Measurements from ENCODE around the gene QPRT.
A peak's percentile ranks its signal among the peaks of the same experiment; 100 is the strongest.

Gene QPRT

DNA sequence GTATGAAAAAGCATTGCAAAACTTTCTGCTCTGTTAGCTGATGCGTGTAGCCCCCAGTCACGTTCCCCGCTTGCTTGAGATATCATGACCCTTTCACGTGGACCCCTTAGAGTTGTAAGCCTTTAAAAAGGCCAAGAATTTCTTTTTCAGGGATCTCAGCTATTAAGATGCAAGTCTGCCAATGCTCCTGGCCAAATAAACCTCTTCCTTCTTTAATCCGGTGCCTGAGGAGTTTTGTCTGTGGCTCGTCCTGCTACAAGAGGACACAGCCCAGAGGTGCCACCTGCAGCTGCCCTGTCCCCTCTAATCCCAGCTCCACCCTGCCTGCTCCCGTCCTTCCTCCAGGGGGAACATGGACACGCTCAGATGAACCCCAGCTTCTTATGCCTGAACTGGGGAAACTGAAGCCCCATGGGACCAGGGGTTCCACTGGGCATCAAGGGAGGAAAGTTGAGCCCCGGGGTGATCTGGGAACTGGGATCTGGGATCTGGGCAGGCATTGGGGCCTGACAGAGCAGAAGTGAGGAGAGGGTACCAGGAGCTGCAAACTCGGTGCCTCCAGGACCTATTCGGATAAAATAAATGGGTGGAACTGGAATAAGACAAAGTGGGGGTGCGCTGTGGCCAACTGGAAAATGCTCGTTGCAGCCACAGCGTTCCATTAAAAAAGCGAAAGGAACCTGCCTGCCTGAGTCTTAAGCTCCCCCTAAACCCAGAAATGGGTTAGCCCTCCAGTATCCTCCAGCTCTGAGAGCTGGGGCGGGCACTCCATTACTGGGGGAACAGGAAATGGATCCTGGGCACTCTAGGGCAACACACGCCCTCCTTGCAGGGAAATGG, 19.7 kb downstream of the QPRT start:
- TF ChIP-seq, protein P1, sequence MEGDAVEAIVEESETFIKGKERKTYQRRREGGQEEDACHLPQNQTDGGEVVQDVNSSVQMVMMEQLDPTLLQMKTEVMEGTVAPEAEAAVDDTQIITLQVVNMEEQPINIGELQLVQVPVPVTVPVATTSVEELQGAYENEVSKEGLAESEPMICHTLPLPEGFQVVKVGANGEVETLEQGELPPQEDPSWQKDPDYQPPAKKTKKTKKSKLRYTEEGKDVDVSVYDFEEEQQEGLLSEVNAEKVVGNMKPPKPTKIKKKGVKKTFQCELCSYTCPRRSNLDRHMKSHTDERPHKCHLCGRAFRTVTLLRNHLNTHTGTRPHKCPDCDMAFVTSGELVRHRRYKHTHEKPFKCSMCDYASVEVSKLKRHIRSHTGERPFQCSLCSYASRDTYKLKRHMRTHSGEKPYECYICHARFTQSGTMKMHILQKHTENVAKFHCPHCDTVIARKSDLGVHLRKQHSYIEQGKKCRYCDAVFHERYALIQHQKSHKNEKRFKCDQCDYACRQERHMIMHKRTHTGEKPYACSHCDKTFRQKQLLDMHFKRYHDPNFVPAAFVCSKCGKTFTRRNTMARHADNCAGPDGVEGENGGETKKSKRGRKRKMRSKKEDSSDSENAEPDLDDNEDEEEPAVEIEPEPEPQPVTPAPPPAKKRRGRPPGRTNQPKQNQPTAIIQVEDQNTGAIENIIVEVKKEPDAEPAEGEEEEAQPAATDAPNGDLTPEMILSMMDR (IDR thresholded peaks at IDR 0.05; ENCODE audit: low read depth, low read length): no peak
- TF ChIP-seq, protein P2, sequence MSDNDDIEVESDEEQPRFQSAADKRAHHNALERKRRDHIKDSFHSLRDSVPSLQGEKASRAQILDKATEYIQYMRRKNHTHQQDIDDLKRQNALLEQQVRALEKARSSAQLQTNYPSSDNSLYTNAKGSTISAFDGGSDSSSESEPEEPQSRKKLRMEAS (IDR thresholded peaks at IDR 0.05; ENCODE audit: low read depth, low read length): no peak
- TF ChIP-seq MYC (IDR thresholded peaks at IDR 0.05; ENCODE audit: low read depth, low read length) (no peak), POLR2A (IDR thresholded peaks at IDR 0.05; ENCODE audit: extremely low read depth, insufficient read length) (no peak)
- no peak overlapping the region for H3K4me3 ChIP-seq (ENCODE audit: low read depth, low read length)
- no peak for DNase-seq (ENCODE audit: low read depth)

DNA sequence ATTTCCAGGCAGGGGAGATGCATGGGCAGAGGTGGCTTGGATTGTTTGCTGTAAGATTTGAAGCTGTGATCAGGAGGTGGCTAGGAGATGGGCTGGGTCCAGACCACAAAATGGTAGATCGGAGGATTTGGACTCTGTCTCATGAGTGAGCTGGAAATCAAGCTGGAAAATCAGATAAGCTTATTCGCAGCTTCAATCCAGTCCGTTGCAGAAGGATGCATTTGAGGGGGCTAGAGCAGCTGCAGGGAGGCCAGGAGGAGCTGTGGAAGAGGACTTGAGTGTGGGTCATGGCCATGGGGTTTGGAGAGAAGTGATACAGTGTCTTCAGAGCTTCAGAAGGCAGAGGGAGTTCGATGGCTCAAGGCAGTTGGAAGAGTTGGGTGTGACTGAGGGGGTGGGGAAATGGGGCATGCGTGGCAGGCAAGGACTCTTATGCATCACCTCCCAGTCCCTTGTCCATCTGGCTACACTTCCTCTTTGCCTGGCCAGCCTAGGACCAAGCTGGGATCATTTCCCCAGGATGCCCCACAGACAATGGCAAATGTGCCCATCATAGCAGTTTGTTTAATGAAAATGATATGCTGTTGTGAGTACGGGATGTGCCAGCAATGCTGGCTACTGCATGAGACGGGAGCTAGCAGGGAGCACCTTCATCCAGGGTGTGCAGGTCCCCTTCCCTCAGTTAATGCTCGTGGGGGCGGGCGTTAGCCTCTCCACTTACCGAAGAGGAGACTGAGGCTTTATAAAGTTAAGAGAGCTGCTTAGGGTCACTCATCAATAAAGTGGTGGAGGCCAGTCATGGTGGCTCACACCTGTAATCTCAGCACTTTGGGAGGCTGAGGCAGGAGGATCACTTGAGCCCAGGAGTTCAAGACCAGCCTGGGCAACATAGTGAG, 20.6 kb downstream of the QPRT start:
- DNase-seq (ENCODE audit: low read depth): peak; percentile 31
- TF ChIP-seq, protein P1 (IDR thresholded peaks at IDR 0.05; ENCODE audit: low read depth, low read length): no peak
- TF ChIP-seq, protein P2 (IDR thresholded peaks at IDR 0.05; ENCODE audit: low read depth, low read length): no peak
- no peak for TF ChIP-seq POLR2A (IDR thresholded peaks at IDR 0.05; ENCODE audit: extremely low read depth, insufficient read length)
- TF ChIP-seq MYC (IDR thresholded peaks at IDR 0.05; ENCODE audit: low read depth, low read length): no peak
- H3K4me3 ChIP-seq (ENCODE audit: low read depth, low read length): no peak overlapping the region

DNA sequence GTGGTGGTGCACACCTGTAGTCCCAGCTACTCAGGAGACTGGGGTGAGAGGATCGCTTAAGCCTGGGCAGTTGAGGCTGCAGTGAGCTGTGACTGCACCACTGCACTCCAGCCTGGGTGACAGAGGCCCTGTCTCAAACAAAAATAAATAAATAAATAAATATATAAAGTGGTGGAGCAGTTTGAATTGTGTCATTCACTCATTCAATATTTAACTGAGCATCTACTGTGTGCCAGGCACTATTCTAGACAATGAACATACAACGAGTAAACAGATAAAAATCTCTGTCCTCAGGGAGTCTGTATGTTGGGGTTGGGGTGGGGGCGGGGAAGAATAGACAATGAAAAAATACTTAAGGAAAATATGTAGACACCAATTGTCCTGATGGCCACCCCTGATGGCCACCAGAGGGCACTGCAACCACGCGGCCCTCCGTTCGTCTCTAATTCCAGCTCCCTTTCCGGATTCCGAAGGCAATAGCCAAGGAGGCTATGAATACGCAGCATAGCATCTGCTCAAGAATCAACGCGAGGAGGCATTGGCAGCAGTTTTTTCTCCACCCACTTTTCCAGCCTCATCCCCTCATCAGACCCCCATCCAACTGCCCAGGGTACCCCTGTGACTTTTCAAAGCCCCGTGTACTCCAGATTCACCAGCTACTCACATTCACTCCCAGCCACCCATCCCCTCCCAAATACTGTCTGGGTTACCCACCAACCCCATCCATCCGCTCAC, 21.4 kb downstream of the QPRT start:
- no peak overlapping the region for H3K4me3 ChIP-seq (ENCODE audit: low read depth, low read length)
- DNase-seq (ENCODE audit: low read depth): peak; percentile 87
- no peak for TF ChIP-seq MYC (IDR thresholded peaks at IDR 0.05; ENCODE audit: low read depth, low read length)
- TF ChIP-seq, protein P1 (IDR thresholded peaks at IDR 0.05; ENCODE audit: low read depth, low read length): peak; percentile 63

DNA sequence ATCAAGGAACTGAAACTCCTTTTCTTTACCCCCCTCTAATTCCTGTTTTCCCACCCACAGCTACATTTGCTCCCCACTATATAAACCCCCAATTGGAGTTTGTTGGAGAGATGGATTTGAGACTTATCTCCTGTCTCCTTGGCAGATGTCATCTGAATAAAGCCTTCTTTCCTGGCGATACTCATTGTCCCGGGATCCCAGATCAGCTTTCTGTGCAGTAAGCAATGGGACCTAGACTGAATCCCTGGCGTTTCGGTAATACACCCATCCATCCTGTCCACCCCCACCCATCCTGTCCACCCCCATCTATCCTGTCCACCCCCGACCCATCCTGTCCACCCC, 22.2 kb downstream of the QPRT start:
- no peak overlapping the region for H3K4me3 ChIP-seq (ENCODE audit: low read depth, low read length)
- DNase-seq (ENCODE audit: low read depth): no peak
- TF ChIP-seq, protein P2 (IDR thresholded peaks at IDR 0.05; ENCODE audit: low read depth, low read length): no peak
- no peak for TF ChIP-seq MYC (IDR thresholded peaks at IDR 0.05; ENCODE audit: low read depth, low read length)
- TF ChIP-seq POLR2A (IDR thresholded peaks at IDR 0.05; ENCODE audit: extremely low read depth, insufficient read length): no peak
- TF ChIP-seq, protein P1 (IDR thresholded peaks at IDR 0.05; ENCODE audit: low read depth, low read length): no peak

DNA sequence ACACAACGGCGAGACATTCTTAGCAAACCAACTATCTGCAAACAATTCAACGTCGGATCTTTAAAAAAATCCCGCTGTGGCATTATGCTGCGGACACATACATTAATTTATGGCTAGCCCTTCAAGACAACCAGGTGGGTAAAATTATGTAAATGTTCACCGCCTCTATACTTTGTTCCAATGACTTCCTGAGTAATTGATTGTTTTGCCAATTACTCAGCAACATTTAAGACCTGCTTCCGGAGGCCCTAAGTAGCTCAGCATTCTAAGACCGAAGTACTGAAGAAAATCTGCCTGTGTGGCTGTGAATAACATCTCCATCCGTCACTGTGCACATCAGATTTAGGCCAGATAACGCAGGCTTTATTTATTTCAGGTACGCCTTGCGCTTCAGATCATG, 23.3 kb downstream of the QPRT start:
- DNase-seq (ENCODE audit: low read depth): no peak
- H3K4me3 ChIP-seq (ENCODE audit: low read depth, low read length): no peak overlapping the region

More for the DNA sequence above, 23.3 kb downstream of the QPRT start:
- TF ChIP-seq MYC (IDR thresholded peaks at IDR 0.05; ENCODE audit: low read depth, low read length) (no peak), POLR2A (IDR thresholded peaks at IDR 0.05; ENCODE audit: extremely low read depth, insufficient read length) (no peak)
- TF ChIP-seq, protein P2 (IDR thresholded peaks at IDR 0.05; ENCODE audit: low read depth, low read length): no peak
- TF ChIP-seq, protein P1 (IDR thresholded peaks at IDR 0.05; ENCODE audit: low read depth, low read length): no peak

All from NB4 (cell line).